Stimulated activated CD4-positive, alpha-beta T cell treated with anti-CD3 and anti-CD28 coated beads, Interleukin-4, amount 100 ng/mL, for 24 hours (primary cell): ENCODE measurements around the gene KPNA6.
"Not testable (repeated sequence)": the region's sequence is repeated elsewhere in the genome, so short reads cannot be mapped to it uniquely, and the experiment has no call there.

Source experiments
- DNase-seq: peaks from one replicate; pipeline ENCODE4 v3.0.0-alpha.2; 2020

The KPNA6 gene

GRCh38 chr1:32100807-32101708, 6.8 kb upstream of the KPNA6 start:
- DNase-seq = no peak

- no peak for DNase-seq
These were observed 3.7 kb upstream of the KPNA6 start for GRCh38 chr1:32104127-32104526.

DNA sequence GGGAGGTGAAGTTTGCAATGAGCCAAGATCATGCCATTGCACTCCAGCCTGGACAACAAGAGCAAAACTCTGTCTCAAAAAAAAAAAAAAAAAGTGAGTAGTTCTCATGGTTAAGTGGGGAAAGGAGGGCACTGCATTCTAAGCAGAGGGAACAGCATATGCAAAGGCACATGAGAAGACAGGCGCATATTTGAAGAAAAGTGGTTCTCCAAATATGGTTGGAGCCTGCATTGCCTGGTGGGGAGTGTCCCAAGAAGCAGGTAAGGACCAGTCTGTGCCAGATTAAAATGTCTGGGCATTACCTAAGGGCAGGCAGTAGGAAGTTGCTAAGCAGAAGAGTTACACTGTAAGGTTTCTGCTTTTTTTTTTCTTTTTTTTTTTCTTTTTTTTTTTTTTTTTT, 2.5 kb upstream of the KPNA6 start:
- DNase-seq = no peak

- DNase-seq = no peak
These were observed 1.1 kb upstream of the KPNA6 start for GRCh38 chr1:32106663-32107275.

DNA sequence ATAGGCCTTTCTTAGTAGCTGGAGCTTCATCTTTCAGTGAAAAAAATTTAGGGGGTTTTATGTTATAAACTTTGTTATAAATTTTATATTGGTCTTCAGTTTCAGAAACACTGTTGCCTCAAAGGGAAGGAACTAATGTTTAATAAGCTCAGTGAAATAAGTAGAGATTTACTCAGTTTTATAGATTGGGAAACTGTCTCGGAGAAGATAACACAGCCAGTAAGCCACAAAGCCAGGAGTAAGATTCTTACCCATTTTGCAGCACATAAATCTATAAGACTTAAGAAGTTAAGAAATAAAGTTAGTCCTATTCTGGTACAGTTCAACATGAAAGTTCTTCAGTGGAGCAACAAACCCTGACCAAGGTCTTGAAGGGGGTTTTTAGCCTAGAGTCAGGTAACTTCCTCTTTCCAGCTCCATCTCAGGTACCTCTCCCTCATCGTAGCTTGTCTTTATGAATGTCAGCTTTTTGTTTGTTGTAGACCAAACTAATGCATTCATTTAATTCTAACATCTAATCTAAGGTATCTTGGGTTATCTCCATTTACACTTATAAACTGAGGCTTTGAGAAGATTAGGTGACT, 3.3 kb downstream of the KPNA6 start:
- no peak for DNase-seq

GRCh38 chr1:32111789-32112188, 3.9 kb downstream of the KPNA6 start:
- DNase-seq = no peak

DNA sequence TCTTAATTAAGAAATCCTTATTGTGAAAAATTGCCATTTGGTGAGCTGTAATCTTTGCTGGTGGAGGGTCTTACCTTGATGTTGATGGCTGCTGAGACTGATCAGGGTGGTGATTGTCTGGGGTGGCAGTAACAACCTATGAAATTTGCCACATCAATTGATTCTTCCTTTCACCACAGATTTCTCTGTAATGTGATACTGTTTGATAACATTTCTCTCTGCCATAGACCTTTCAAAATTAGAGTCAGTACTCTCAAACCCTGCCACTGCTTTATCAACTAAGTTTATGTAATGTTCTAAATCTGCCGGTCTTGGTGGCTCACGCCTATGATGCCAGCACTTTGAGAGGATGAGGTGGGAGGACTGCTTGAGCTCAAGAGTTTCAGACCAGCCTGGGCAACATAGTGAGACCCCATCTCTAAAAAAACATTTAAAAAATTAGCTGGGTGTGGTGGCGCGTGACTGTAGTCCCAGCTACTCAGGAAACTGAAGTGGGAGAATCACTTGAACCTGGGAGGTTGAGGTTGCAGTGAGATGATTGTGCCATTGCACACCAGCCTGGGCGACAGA, 5.0 kb downstream of the KPNA6 start:
- DNase-seq = no peak

GRCh38 chr1:32113436-32113835, 5.6 kb downstream of the KPNA6 start:
- not testable (repeated sequence) for DNase-seq

DNA sequence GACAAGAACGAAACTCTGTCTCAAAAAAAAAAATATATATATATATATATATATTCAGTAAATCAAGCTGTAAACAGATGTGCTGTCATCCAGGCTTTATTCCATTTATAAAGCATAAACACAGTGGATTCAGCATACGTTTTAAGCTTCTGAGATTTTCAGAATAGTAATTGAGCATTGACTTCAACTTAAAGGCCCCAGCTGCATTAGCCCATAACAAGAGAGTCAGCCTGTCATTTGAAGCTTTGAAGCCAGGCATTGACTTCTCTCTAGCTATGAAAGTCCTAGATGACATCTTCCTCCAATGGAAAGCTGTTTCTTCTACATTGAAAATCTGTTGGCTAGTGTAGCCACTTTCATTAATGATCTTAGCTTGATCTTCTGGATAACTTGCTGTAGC, 6.6 kb downstream of the KPNA6 start:
- no peak for DNase-seq

GRCh38 chr1:32115496-32115895, 7.6 kb downstream of the KPNA6 start:
- DNase-seq = no peak

- DNase-seq = no peak
These were observed 8.7 kb downstream of the KPNA6 start for GRCh38 chr1:32116531-32116930.

- no peak for DNase-seq
These were observed 14.3 kb downstream of the KPNA6 start for GRCh38 chr1:32122151-32122550.

- DNase-seq = not testable (repeated sequence)
These were observed 15.5 kb downstream of the KPNA6 start for GRCh38 chr1:32123361-32123760.

DNA sequence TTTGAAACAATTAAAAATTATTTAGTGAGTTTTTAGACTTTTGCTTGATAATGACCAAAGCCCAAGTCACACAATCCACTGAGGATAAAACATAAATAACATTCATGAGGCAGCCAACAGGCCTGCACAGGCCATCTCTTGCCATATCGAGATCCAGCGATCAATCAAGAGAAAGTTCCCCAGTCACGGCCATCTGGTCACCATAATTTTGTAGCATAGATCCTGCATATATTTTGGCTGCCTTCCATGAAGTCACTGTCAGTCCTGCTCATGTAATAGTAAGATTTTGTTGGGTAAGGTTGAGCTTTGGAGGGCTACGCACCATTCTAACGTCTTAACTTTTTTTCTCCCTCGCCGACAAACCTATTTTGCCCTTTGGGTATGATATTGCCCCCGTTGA, 17.5 kb downstream of the KPNA6 start:
- no peak for DNase-seq

DNA sequence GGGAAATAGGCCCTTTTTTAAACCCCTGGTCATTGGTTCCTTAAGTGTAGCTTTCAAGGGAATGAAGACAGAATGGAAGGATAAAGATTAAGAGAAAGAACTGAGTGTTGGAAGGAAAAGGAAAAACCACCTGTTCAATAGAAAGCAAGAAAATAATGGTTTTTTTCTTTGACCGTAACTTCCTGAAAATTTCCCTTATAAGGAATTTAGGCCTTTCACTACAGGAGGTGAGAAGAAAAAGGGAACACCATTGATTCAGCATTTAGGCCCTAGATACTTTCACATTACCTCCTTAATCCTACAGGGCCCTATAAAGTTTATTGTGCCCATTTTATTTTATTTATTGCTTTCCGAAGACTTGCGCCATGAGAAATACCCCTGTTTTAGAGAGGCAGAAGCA, 18.9 kb downstream of the KPNA6 start:
- DNase-seq = no peak

DNA sequence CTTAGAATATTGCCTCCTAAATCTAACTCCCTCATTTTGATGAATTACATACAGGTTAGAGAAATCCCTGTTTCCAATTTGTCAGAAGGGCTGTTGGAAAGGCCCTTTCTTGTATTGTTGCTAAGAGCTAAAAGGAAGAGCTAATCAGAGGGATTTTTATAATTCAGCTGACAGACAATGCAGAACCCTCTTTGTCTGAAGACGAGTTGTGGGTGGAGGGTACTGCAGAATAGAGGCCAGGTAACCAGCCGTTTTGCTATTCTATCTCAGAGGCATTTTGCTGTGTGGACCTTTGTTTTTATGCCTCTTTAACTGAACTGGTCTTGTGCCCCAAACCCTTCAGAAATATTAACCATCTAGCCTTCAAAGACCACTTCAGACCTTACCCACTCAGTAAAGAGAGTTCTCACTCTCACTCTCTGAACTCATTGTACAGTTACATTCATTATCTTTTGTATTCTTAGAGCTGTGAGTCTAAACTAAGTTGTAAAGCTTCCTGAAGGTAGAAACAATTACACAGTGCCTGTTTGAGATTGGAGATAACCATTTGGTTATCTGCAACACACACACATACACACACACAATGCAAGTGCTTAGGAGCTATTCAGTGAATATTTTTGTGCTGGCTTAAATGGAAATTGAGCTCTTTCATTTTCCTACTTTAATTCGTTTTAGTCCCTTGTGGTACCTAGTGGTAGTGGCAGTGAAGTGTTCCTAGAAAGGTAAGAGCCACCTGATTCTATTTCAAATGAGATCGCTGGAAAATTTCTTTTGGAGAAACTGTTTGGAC, 19.7 kb downstream of the KPNA6 start:
- no peak for DNase-seq

DNA sequence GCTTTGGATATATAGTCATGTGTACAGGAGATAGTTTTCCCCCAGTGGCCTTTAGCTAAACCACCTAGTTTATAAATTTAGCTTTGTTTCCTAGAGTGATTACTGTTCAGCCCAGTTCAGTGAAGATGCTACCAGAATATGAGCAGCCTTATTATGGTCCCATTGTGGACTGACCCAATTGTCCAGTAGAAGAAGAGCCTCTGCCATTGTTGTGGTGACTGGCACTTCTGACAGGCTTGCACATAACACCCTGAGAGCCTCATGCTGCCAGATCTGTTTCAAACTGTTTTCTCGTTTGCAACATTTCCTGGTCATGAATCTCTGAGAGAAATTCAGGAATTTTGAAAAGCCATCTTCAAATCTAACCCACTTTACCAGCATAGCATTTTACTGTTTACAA, 20.6 kb downstream of the KPNA6 start:
- DNase-seq = no peak

DNA sequence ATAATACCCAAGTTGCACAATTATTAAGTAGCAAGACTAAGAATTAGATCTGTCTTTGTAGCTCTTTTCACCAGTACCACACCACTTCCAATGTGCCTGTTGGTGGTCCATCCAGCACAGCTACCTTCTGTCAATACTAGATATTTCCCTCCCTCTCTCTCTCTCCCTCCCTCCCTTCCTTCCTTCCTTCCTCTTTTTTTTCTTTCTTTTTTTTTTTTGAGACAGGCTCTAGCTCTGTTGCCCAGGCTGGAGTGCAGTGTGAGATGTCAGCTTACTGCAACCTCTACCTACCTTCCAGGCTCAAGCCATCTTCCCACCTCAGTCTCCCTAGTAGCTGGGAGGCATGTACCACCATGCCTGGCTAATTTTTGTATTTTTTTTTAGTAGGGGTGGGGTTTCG, 21.1 kb downstream of the KPNA6 start:
- no peak for DNase-seq

GRCh38 chr1:32133950-32134280, 26.1 kb downstream of the KPNA6 start:
- DNase-seq = not testable (repeated sequence)

DNA sequence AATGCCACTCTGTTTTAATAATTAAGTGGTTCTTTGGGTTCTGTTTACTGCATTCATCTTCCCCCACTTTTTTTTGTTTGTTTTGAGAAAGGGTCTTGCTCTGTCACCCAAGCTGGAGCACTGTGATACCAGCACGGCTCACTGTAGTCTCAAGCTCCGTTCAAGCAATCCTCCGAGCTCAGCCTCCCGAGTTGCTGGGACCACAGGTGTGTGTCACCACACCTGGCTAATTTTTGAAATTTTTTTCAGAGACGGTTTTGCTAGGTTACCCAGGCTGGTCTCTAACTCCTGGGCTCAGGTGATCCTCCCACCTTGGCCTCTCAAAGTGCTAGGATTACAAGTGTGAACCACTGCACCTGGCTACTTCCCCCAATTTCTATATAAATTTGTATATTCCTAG, 29.3 kb downstream of the KPNA6 start:
- DNase-seq = no peak

GRCh38 chr1:32138965-32139364, 31.1 kb downstream of the KPNA6 start:
- no peak for DNase-seq

- no peak for DNase-seq
These were observed 34.8 kb downstream of the KPNA6 start for GRCh38 chr1:32142446-32143301.
